Activated CD8-positive, alpha-beta T cell treated with anti-CD3 and anti-CD28 coated beads, Interleukin-2, amount 10 ng/mL, durations not matched to agents 7 days and 5 days (primary cell): ENCODE data around the gene NNAT. TPM values are rescaled to one million over a fixed set of nuclear protein-coding genes. Genes with fewer than 3 reads are reported as not detected.

Source experiments
- ATAC-seq: fragments of 150-1000 bp; cut with Tn5 transposase; one replicate; pipeline ENCODE4 v1.10.0; 2021; ENCODE audit warnings: moderate library complexity
- CTCF ChIA-PET: fragments of 350-600 bp; sonication (Branson Sonifier 250); formaldehyde crosslinking; loops from one replicate; lab custom pipeline; 2021; ENCODE audit warnings: antibody characterized with exemption; lab: Charles Lee
- POLR2A ChIA-PET: fragments of 350-600 bp; sonication (Branson Sonifier 250); formaldehyde crosslinking; loops from one replicate; lab custom pipeline; 2021; ENCODE audit warnings: antibody characterized with exemption; lab: Charles Lee
- DNase-seq: peaks from one replicate; pipeline ENCODE4 v3.0.0-alpha.2; 2020
- H3K27ac Mint-ChIP-seq: one replicate; pipeline ENCODE4 v1.8.0; 2021; ENCODE audit warnings: mild to moderate bottlenecking, mixed read lengths
- H3K27me3 Mint-ChIP-seq: one replicate; pipeline ENCODE4 v1.8.0; 2021; ENCODE audit warnings: low read depth, mixed read lengths
- H3K36me3 Mint-ChIP-seq: one replicate; pipeline ENCODE4 v1.8.0; 2021; ENCODE audit warnings: low read depth, mixed read lengths
- H3K4me1 Mint-ChIP-seq: one replicate; pipeline ENCODE4 v1.8.0; 2021; ENCODE audit warnings: low read depth, mixed read lengths
- H3K4me3 Mint-ChIP-seq: one replicate; pipeline ENCODE4 v1.8.0; 2021; ENCODE audit warnings: mild to moderate bottlenecking, mixed read lengths
- H3K9me3 Mint-ChIP-seq: one replicate; pipeline ENCODE4 v1.8.0; 2022; ENCODE audit warnings: mixed read lengths; ENCODE audit not compliant: insufficient read depth
- total RNA-seq, 2 experiments: library from RNA; stranded (reverse); gene quantifications; one replicate each; pipeline ENCODE4 v1.2.3, GENCODE V29; 2021

Gene NNAT
- total RNA-seq, 2 experiments from 2014 or later = 0.32 TPM; not detected in 1

GRCh38 chr20:37565134-37565811 lies 44.2 kb downstream of the NNAT start:
- Mint-ChIP-seq H3K27ac (no peak overlapping the region), H3K4me3 (no peak overlapping the region), H3K27me3 (peaks cover 38% of the 10 kb centered on the region), H3K36me3 (no peaks in the 10 kb centered on the region), H3K4me1 (no peaks in the 10 kb centered on the region), H3K9me3 (no peaks in the 10 kb centered on the region)
- ATAC-seq (no peak), DNase-seq (no peak)
- POLR2A ChIA-PET = no interaction called here
- CTCF ChIA-PET = interaction anchor here (0.6 to 2.4 kb wide), 6 partner anchors 9 to 656 kb away, joined by 3 to 14 read pairs (median 6); no protein-coding TSS in a partner anchor

GRCh38 chr20:37566590-37567330 lies 45.7 kb downstream of the NNAT start:
- no peak for DNase-seq
- H3K4me3 Mint-ChIP-seq = no peak overlapping the region
- no peaks in the 10 kb centered on the region for H3K4me1 Mint-ChIP-seq
- no peak overlapping the region for H3K27ac Mint-ChIP-seq
- no peak for ATAC-seq
- ChIA-PET CTCF (interaction anchor here (0.8 to 2.1 kb wide), 3 partner anchors 11 to 655 kb away, joined by 3 to 6 read pairs (median 3); no protein-coding TSS in a partner anchor), POLR2A (interaction anchor here (0.6 kb wide), 1 partner anchor 13 kb away, joined by 3 read pairs; no protein-coding TSS in a partner anchor)
- H3K27me3 Mint-ChIP-seq = peaks cover 39% of the 10 kb centered on the region
- H3K9me3 Mint-ChIP-seq = no peaks in the 10 kb centered on the region
- no peaks in the 10 kb centered on the region for H3K36me3 Mint-ChIP-seq

GRCh38 chr20:37567331-37567665 lies 46.2 kb downstream of the NNAT start:
- POLR2A ChIA-PET = no interaction called here
- H3K36me3 Mint-ChIP-seq = no peaks in the 10 kb centered on the region
- CTCF ChIA-PET = interaction anchor here (2.1 kb wide), 1 partner anchor 12 kb away, joined by 6 read pairs; no protein-coding TSS in a partner anchor
- H3K4me1 Mint-ChIP-seq = no peaks in the 10 kb centered on the region
- H3K4me3 Mint-ChIP-seq = no peak overlapping the region
- H3K27me3 Mint-ChIP-seq = peaks cover 38% of the 10 kb centered on the region
- H3K27ac Mint-ChIP-seq = no peak overlapping the region
- no peak for ATAC-seq
- DNase-seq = no peak
- no peaks in the 10 kb centered on the region for H3K9me3 Mint-ChIP-seq

- no peak overlapping the region for H3K4me3 Mint-ChIP-seq
- ChIA-PET POLR2A (no interaction called here), CTCF (no interaction called here)
- no peak for ATAC-seq
- H3K27ac Mint-ChIP-seq = no peak overlapping the region
- H3K36me3 Mint-ChIP-seq = no peaks in the 10 kb centered on the region
- no peaks in the 10 kb centered on the region for H3K9me3 Mint-ChIP-seq
- peaks cover 38% of the 10 kb centered on the region for H3K27me3 Mint-ChIP-seq
- H3K4me1 Mint-ChIP-seq = no peaks in the 10 kb centered on the region
- no peak for DNase-seq
These were observed 46.9 kb downstream of the NNAT start for GRCh38 chr20:37567671-37568588.

GRCh38 chr20:37570419-37570818 lies 49.4 kb downstream of the NNAT start:
- no peak overlapping the region for H3K4me3 Mint-ChIP-seq
- ChIA-PET CTCF (no interaction called here), POLR2A (no interaction called here)
- DNase-seq (no peak), ATAC-seq (no peak)
- H3K9me3 Mint-ChIP-seq = no peaks in the 10 kb centered on the region
- H3K27ac Mint-ChIP-seq = no peak overlapping the region
- H3K27me3 Mint-ChIP-seq = peaks cover 34% of the 10 kb centered on the region
- H3K4me1 Mint-ChIP-seq = no peaks in the 10 kb centered on the region
- H3K36me3 Mint-ChIP-seq = no peaks in the 10 kb centered on the region

- Mint-ChIP-seq H3K36me3 (no peaks in the 10 kb centered on the region), H3K4me3 (no peak overlapping the region), H3K27me3 (peaks cover 33% of the 10 kb centered on the region), H3K4me1 (no peaks in the 10 kb centered on the region), H3K27ac (no peak overlapping the region), H3K9me3 (no peaks in the 10 kb centered on the region)
- ATAC-seq (no peak), DNase-seq (no peak)
- ChIA-PET POLR2A (no interaction called here), CTCF (no interaction called here)
These were observed 50.0 kb downstream of the NNAT start for GRCh38 chr20:37571033-37571432.

Other genes with a start within 250 kb of the NNAT start
- 10 to 100 TPM; 10.1 to 10.9 TPM for gene MANBAL, start 231.6 kb upstream of the NNAT start, total RNA-seq
- 1 to 10 TPM; 3.2 to 6.5 TPM for gene SRC, start 175.1 kb upstream of the NNAT start, total RNA-seq
- 10 to 100 TPM; 33.2 to 34.6 TPM for gene BLCAP, start 6.6 kb downstream of the NNAT start, total RNA-seq
- 10 to 100 TPM; 75.5 to 75.9 TPM for gene CTNNBL1, start 172.8 kb downstream of the NNAT start, total RNA-seq